ENCODE data around the gene CST4. TPM values are rescaled to one million over a fixed set of nuclear protein-coding genes. Genes with fewer than 3 reads are reported as not detected.
"Not testable (repeated sequence)": the region's sequence is repeated elsewhere in the genome, so short reads cannot be mapped to it uniquely, and the experiment has no call there.

CST4 gene
- total RNA-seq, 1 donor from 2014 or later = not detected

GRCh38 chr20:23666189-23666588, 22.6 kb downstream of the CST4 start:
- no peaks in the 10 kb centered on the region for H3K36me3 Mint-ChIP-seq (ENCODE audit: low read depth)
- intact Hi-C loops (cut with micrococcal nuclease) = no loop called here

GRCh38 chr20:23664954-23665353, 23.9 kb downstream of the CST4 start:
- H3K4me3 Mint-ChIP-seq = no peak overlapping the region
- H3K36me3 Mint-ChIP-seq (ENCODE audit: low read depth) = no peaks in the 10 kb centered on the region
- no peaks in the 10 kb centered on the region for H3K27me3 Mint-ChIP-seq (ENCODE audit: insufficient read depth)
- no peak for DNase-seq (ENCODE audit: low spot score)
- no peaks in the 10 kb centered on the region for H3K4me1 Mint-ChIP-seq (ENCODE audit: low read depth)
- H3K9me3 Mint-ChIP-seq = no peaks in the 10 kb centered on the region
- H3K27ac Mint-ChIP-seq = no peak overlapping the region
- intact Hi-C loops (cut with micrococcal nuclease) = no loop called here

More at GRCh38 chr20:23666189-23666588, 22.6 kb downstream of the CST4 start:
- H3K27me3 Mint-ChIP-seq (ENCODE audit: insufficient read depth) = no peaks in the 10 kb centered on the region
- H3K4me3 Mint-ChIP-seq = no peak overlapping the region
- H3K27ac Mint-ChIP-seq = no peak overlapping the region
- no peaks in the 10 kb centered on the region for H3K4me1 Mint-ChIP-seq (ENCODE audit: low read depth)
- DNase-seq (ENCODE audit: low spot score) = no peak
- no peaks in the 10 kb centered on the region for H3K9me3 Mint-ChIP-seq

- H3K27ac Mint-ChIP-seq; H3K4me3 Mint-ChIP-seq; intact Hi-C loops (cut with micrococcal nuclease); DNase-seq (ENCODE audit: low spot score); H3K27me3 Mint-ChIP-seq (ENCODE audit: insufficient read depth); H3K4me1 Mint-ChIP-seq (ENCODE audit: low read depth); H3K9me3 Mint-ChIP-seq; H3K36me3 Mint-ChIP-seq (ENCODE audit: low read depth): not testable (repeated sequence)
These were observed 24.8 kb downstream of the CST4 start for GRCh38 chr20:23664046-23664445.

- no peak overlapping the region for H3K27ac Mint-ChIP-seq
- no peak for DNase-seq (ENCODE audit: low spot score)
- intact Hi-C loops (cut with micrococcal nuclease) = no loop called here
- H3K27me3 Mint-ChIP-seq (ENCODE audit: insufficient read depth) = no peaks in the 10 kb centered on the region
- H3K36me3 Mint-ChIP-seq (ENCODE audit: low read depth) = no peaks in the 10 kb centered on the region
- no peaks in the 10 kb centered on the region for H3K4me1 Mint-ChIP-seq (ENCODE audit: low read depth)
- no peaks in the 10 kb centered on the region for H3K9me3 Mint-ChIP-seq
- H3K4me3 Mint-ChIP-seq = no peak overlapping the region
These were observed 25.7 kb downstream of the CST4 start for GRCh38 chr20:23663180-23663579.

- no peaks in the 10 kb centered on the region for H3K27me3 Mint-ChIP-seq (ENCODE audit: insufficient read depth)
- no peaks in the 10 kb centered on the region for H3K9me3 Mint-ChIP-seq
- H3K27ac Mint-ChIP-seq = no peak overlapping the region
- no peak for DNase-seq (ENCODE audit: low spot score)
- intact Hi-C loops (cut with micrococcal nuclease) = no loop called here
- no peaks in the 10 kb centered on the region for H3K4me1 Mint-ChIP-seq (ENCODE audit: low read depth)
- H3K36me3 Mint-ChIP-seq (ENCODE audit: low read depth) = no peaks in the 10 kb centered on the region
- H3K4me3 Mint-ChIP-seq = no peak overlapping the region
These were observed 26.5 kb downstream of the CST4 start for GRCh38 chr20:23662276-23662870.

GRCh38 chr20:23661002-23661429, 27.8 kb downstream of the CST4 start:
- Mint-ChIP-seq H3K36me3 (ENCODE audit: low read depth) (no peaks in the 10 kb centered on the region), H3K9me3 (no peaks in the 10 kb centered on the region), H3K4me1 (ENCODE audit: low read depth) (no peaks in the 10 kb centered on the region), H3K27ac (no peak overlapping the region), H3K4me3 (no peak overlapping the region), H3K27me3 (ENCODE audit: insufficient read depth) (no peaks in the 10 kb centered on the region)
- DNase-seq (ENCODE audit: low spot score) = no peak
- intact Hi-C loops (cut with micrococcal nuclease) = no loop called here

- no peak overlapping the region for H3K27ac Mint-ChIP-seq
- H3K36me3 Mint-ChIP-seq (ENCODE audit: low read depth) = no peaks in the 10 kb centered on the region
- H3K9me3 Mint-ChIP-seq = no peaks in the 10 kb centered on the region
- H3K4me3 Mint-ChIP-seq = no peak overlapping the region
- intact Hi-C loops (cut with micrococcal nuclease) = no loop called here
- H3K27me3 Mint-ChIP-seq (ENCODE audit: insufficient read depth) = no peaks in the 10 kb centered on the region
- no peaks in the 10 kb centered on the region for H3K4me1 Mint-ChIP-seq (ENCODE audit: low read depth)
- DNase-seq (ENCODE audit: low spot score) = no peak
These were observed 28.6 kb downstream of the CST4 start for GRCh38 chr20:23659989-23660837.

- H3K4me3 Mint-ChIP-seq; H3K4me1 Mint-ChIP-seq (ENCODE audit: low read depth); H3K36me3 Mint-ChIP-seq (ENCODE audit: low read depth); intact Hi-C loops (cut with micrococcal nuclease); H3K9me3 Mint-ChIP-seq; DNase-seq (ENCODE audit: low spot score); H3K27ac Mint-ChIP-seq; H3K27me3 Mint-ChIP-seq (ENCODE audit: insufficient read depth): not testable (repeated sequence)
These were observed 29.2 kb downstream of the CST4 start for GRCh38 chr20:23659610-23659988.

- H3K27me3 Mint-ChIP-seq (ENCODE audit: insufficient read depth) = peaks cover 2% of the 10 kb centered on the region
- no peak overlapping the region for H3K27ac Mint-ChIP-seq
- DNase-seq (ENCODE audit: low spot score) = no peak
- H3K9me3 Mint-ChIP-seq = no peaks in the 10 kb centered on the region
- H3K4me1 Mint-ChIP-seq (ENCODE audit: low read depth) = no peaks in the 10 kb centered on the region
- H3K36me3 Mint-ChIP-seq (ENCODE audit: low read depth) = no peaks in the 10 kb centered on the region
- intact Hi-C loops (cut with micrococcal nuclease) = no loop called here
- no peak overlapping the region for H3K4me3 Mint-ChIP-seq
These were observed 29.7 kb downstream of the CST4 start for GRCh38 chr20:23658989-23659609.

- Mint-ChIP-seq H3K9me3 (no peaks in the 10 kb centered on the region), H3K27me3 (ENCODE audit: insufficient read depth) (peaks cover 3% of the 10 kb centered on the region), H3K4me1 (ENCODE audit: low read depth) (no peaks in the 10 kb centered on the region), H3K27ac (no peak overlapping the region), H3K4me3 (no peak overlapping the region), H3K36me3 (ENCODE audit: low read depth) (no peaks in the 10 kb centered on the region)
- no peak for DNase-seq (ENCODE audit: low spot score)
- intact Hi-C loops (cut with micrococcal nuclease) = no loop called here
These were observed 30.5 kb downstream of the CST4 start for GRCh38 chr20:23658336-23658735.

GRCh38 chr20:23657202-23657601, 31.6 kb downstream of the CST4 start:
- Mint-ChIP-seq H3K9me3 (no peaks in the 10 kb centered on the region), H3K27me3 (ENCODE audit: insufficient read depth) (peaks cover 4% of the 10 kb centered on the region), H3K36me3 (ENCODE audit: low read depth) (no peaks in the 10 kb centered on the region), H3K4me1 (ENCODE audit: low read depth) (no peaks in the 10 kb centered on the region), H3K4me3 (no peak overlapping the region), H3K27ac (no peak overlapping the region)
- intact Hi-C loops (cut with micrococcal nuclease) = no loop called here
- no peak for DNase-seq (ENCODE audit: low spot score)

GRCh38 chr20:23656372-23656771, 32.5 kb downstream of the CST4 start:
- no peak for DNase-seq (ENCODE audit: low spot score)
- Mint-ChIP-seq H3K4me3 (no peak overlapping the region), H3K27ac (no peak overlapping the region), H3K36me3 (ENCODE audit: low read depth) (no peaks in the 10 kb centered on the region), H3K4me1 (ENCODE audit: low read depth) (no peaks in the 10 kb centered on the region), H3K27me3 (ENCODE audit: insufficient read depth) (peaks cover 4% of the 10 kb centered on the region), H3K9me3 (no peaks in the 10 kb centered on the region)
- intact Hi-C loops (cut with micrococcal nuclease) = no loop called here

- Mint-ChIP-seq H3K36me3 (ENCODE audit: low read depth) (no peaks in the 10 kb centered on the region), H3K4me1 (ENCODE audit: low read depth) (no peaks in the 10 kb centered on the region), H3K27me3 (ENCODE audit: insufficient read depth) (peaks cover 4% of the 10 kb centered on the region), H3K4me3 (no peak overlapping the region), H3K27ac (no peak overlapping the region), H3K9me3 (no peaks in the 10 kb centered on the region)
- no peak for DNase-seq (ENCODE audit: low spot score)
- intact Hi-C loops (cut with micrococcal nuclease) = no loop called here
These were observed 33.2 kb downstream of the CST4 start for GRCh38 chr20:23655491-23656211.

Measured in activated T-helper 1 cell treated with anti-CD3 and anti-CD28 coated beads, Interleukin-12 subunit alpha, Interleukin-12 subunit beta, Interleukin-2, Interleukin-4 antibody, amounts not matched to agents 30 ng/mL and 10 ng/mL and 1 ng/mL, durations not matched to agents 14 hours and 24 hours and 36 hours (primary cell).